ENCODE data around the gene KIF21A. TPM values are rescaled to one million over a fixed set of nuclear protein-coding genes. Genes with fewer than 3 reads are reported as not detected.

Gene KIF21A
- total RNA-seq, 1 experiment from 2014 or later: 3.3 TPM

GRCh38 chr12:39426636-39427240, 16.2 kb downstream of the KIF21A start:
- H3K27ac ChIP-seq (ENCODE audit: low read depth, low read length, poor library complexity, severe bottlenecking): no peak overlapping the region
- TF ChIP-seq CTCF (conservative IDR thresholded peaks at IDR 0.05; ENCODE audit: low read depth, low read length) (no peak), EZH2 (IDR thresholded peaks at IDR 0.05; ENCODE audit: borderline replicate concordance, low read depth, low read length, poor library complexity, severe bottlenecking) (no peak)
- BruUV-seq (replicated peaks): no TSS peak
- ChIA-PET CTCF (interaction anchor here (0.6 kb wide), 1 partner anchor 226 kb away, joined by 3 read pairs; no protein-coding TSS in a partner anchor), POLR2A (ENCODE audit: low non-redundant PET) (no interaction called here)
- H3K27me3 ChIP-seq (replicated peaks; ENCODE audit: insufficient read depth, low read depth, low read length, poor library complexity): no peaks in the 10 kb centered on the region
- no peaks in the 10 kb centered on the region for H3K9me3 ChIP-seq (ENCODE audit: low read depth, low read length, poor library complexity, severe bottlenecking)
- DNase-seq (ENCODE audit: low spot score): no peak
- H3K36me3 ChIP-seq (ENCODE audit: insufficient read depth, low read length, poor library complexity, severe bottlenecking): no peaks in the 10 kb centered on the region
- intact Hi-C loops (cut with micrococcal nuclease; ENCODE audit: unreplicated experiment): no loop called here
- no peak overlapping the region for H3K4me3 ChIP-seq (ENCODE audit: low read depth, low read length, poor library complexity, severe bottlenecking)
- no peaks in the 10 kb centered on the region for H3K4me1 ChIP-seq (ENCODE audit: insufficient read depth, low read length, poor library complexity, severe bottlenecking)

- Histone ChIP-seq H3K9me3 (ENCODE audit: low read depth, low read length, poor library complexity, severe bottlenecking) (no peaks in the 10 kb centered on the region), H3K4me1 (ENCODE audit: insufficient read depth, low read length, poor library complexity, severe bottlenecking) (no peaks in the 10 kb centered on the region), H3K27ac (ENCODE audit: low read depth, low read length, poor library complexity, severe bottlenecking) (no peak overlapping the region), H3K4me3 (ENCODE audit: low read depth, low read length, poor library complexity, severe bottlenecking) (no peak overlapping the region), H3K36me3 (ENCODE audit: insufficient read depth, low read length, poor library complexity, severe bottlenecking) (no peaks in the 10 kb centered on the region), H3K27me3 (replicated peaks; ENCODE audit: insufficient read depth, low read depth, low read length, poor library complexity) (no peaks in the 10 kb centered on the region)
- ChIA-PET CTCF (no interaction called here), POLR2A (ENCODE audit: low non-redundant PET) (no interaction called here)
- BruUV-seq (replicated peaks): no TSS peak
- intact Hi-C loops (cut with micrococcal nuclease; ENCODE audit: unreplicated experiment): no loop called here
- no peak for DNase-seq (ENCODE audit: low spot score)
- TF ChIP-seq EZH2 (IDR thresholded peaks at IDR 0.05; ENCODE audit: borderline replicate concordance, low read depth, low read length, poor library complexity, severe bottlenecking) (no peak), CTCF (conservative IDR thresholded peaks at IDR 0.05; ENCODE audit: low read depth, low read length) (no peak)
Measured at GRCh38 chr12:39420043-39420442, 22.9 kb downstream of the KIF21A start.

- Histone ChIP-seq H3K27me3 (replicated peaks; ENCODE audit: insufficient read depth, low read depth, low read length, poor library complexity) (no peaks in the 10 kb centered on the region), H3K4me1 (ENCODE audit: insufficient read depth, low read length, poor library complexity, severe bottlenecking) (no peaks in the 10 kb centered on the region), H3K36me3 (ENCODE audit: insufficient read depth, low read length, poor library complexity, severe bottlenecking) (no peaks in the 10 kb centered on the region), H3K9me3 (ENCODE audit: low read depth, low read length, poor library complexity, severe bottlenecking) (no peaks in the 10 kb centered on the region), H3K4me3 (ENCODE audit: low read depth, low read length, poor library complexity, severe bottlenecking) (no peak overlapping the region), H3K27ac (ENCODE audit: low read depth, low read length, poor library complexity, severe bottlenecking) (no peak overlapping the region)
- TF ChIP-seq EZH2 (IDR thresholded peaks at IDR 0.05; ENCODE audit: borderline replicate concordance, low read depth, low read length, poor library complexity, severe bottlenecking): no peak
- no peak for TF ChIP-seq CTCF (conservative IDR thresholded peaks at IDR 0.05; ENCODE audit: low read depth, low read length)
- intact Hi-C loops (cut with micrococcal nuclease; ENCODE audit: unreplicated experiment): no loop called here
- BruUV-seq (replicated peaks): no TSS peak
- CTCF ChIA-PET: no interaction called here
- POLR2A ChIA-PET (ENCODE audit: low non-redundant PET): no interaction called here
- DNase-seq (ENCODE audit: low spot score): no peak
Measured at GRCh38 chr12:39419471-39419870, 23.4 kb downstream of the KIF21A start.
